Caco-2 (cell line): ENCODE measurements around the gene SPTLC2. TPM values are rescaled to one million over a fixed set of nuclear protein-coding genes. Genes with fewer than 3 reads are reported as not detected.

Experiments
- BruUV-seq: library from RNA; stranded (reverse); fragments of 400-500 nt; replicated peaks from 2 replicates; lab custom pipeline; 2021; lab: Mats Ljungman, UMichigan
- CTCF ChIA-PET: fragments of 300-600 bp; sonication (Branson Sonifier 250); formaldehyde crosslinking; loops from one replicate; lab custom pipeline; 2022; ENCODE audit warnings: antibody characterized with exemption; lab: Charles Lee
- POLR2A ChIA-PET: fragments of 300-600 bp; sonication (Branson Sonifier 250); formaldehyde crosslinking; loops from one replicate; lab custom pipeline; 2022; ENCODE audit warnings: antibody characterized with exemption; lab: Charles Lee
- DNase-seq, 2 experiments: peaks; one replicate each; pipeline versions ENCODE4 v3.0.0 to v3.0.0-alpha.2; 2020 to 2022
- H3K27me3 ChIP-seq: replicated peaks from 2 replicates; pipeline ENCODE4 v1.6.0; 2011; ENCODE audit warnings: low read length; ENCODE audit not compliant: control insufficient read depth, insufficient read depth
- H3K36me3 ChIP-seq: 2 replicates; pipeline ENCODE4 v1.5.1; 2011; ENCODE audit warnings: low read length; ENCODE audit not compliant: control insufficient read depth, insufficient read depth
- H3K4me1 ChIP-seq: fragments of 250-450 bp; sonication (Bioruptor Pico); 2 replicates; pipeline ENCODE4 v1.5.1; 2020; ENCODE audit warnings: mild to moderate bottlenecking
- H3K4me3 ChIP-seq: 2 replicates; pipeline ENCODE4 v1.5.1; 2011; ENCODE audit warnings: low read depth, mild to moderate bottlenecking, control low read depth, low read length
- H3K9me3 ChIP-seq: fragments of 250-450 bp; sonication (Bioruptor Pico); 2 replicates; pipeline ENCODE4 v1.5.1; 2020; ENCODE audit warnings: mild to moderate bottlenecking, moderate library complexity
- H3K27ac Mint-ChIP-seq: one replicate; pipeline ENCODE4 v1.8.0; 2022; ENCODE audit warnings: mixed read lengths; ENCODE audit not compliant: unreplicated experiment
- H3K27me3 Mint-ChIP-seq: one replicate; pipeline ENCODE4 v1.8.0; 2022; ENCODE audit warnings: mixed read lengths; ENCODE audit not compliant: insufficient read depth, unreplicated experiment
- H3K36me3 Mint-ChIP-seq: one replicate; pipeline ENCODE4 v1.8.0; 2022; ENCODE audit warnings: mild to moderate bottlenecking, mixed read lengths; ENCODE audit not compliant: insufficient read depth, unreplicated experiment
- H3K4me1 Mint-ChIP-seq: one replicate; pipeline ENCODE4 v1.8.0; 2022; ENCODE audit warnings: low read depth, mixed read lengths; ENCODE audit not compliant: unreplicated experiment
- H3K4me3 Mint-ChIP-seq: one replicate; pipeline ENCODE4 v1.8.0; 2022; ENCODE audit warnings: mild to moderate bottlenecking, moderate library complexity, mixed read lengths; ENCODE audit not compliant: unreplicated experiment
- H3K9me3 Mint-ChIP-seq: one replicate; pipeline ENCODE4 v1.8.0; 2022; ENCODE audit warnings: mixed read lengths; ENCODE audit not compliant: unreplicated experiment
- CTCF ChIP-seq, 2 experiments: fragments of 200-600 bp in 1 of 2; IDR thresholded peaks; 1 replicate in 1 of 2; 2 replicates in 1 of 2; pipeline versions ENCODE4 v1.5.1 to v1.8.0; 2011 to 2022; ENCODE audit warnings: antibody characterized with exemption in 1 of 2, control low read depth in 1 of 2, inconsistent platforms in 1 of 2, low read depth in 1 of 2, low read length in 1 of 2, mild to moderate bottlenecking in 1 of 2, moderate library complexity in 1 of 2; ENCODE audit not compliant: insufficient read depth in 1 of 2, severe bottlenecking in 1 of 2, unreplicated experiment in 1 of 2
- intact Hi-C: fragments of 100-400 bp; cut with micrococcal nuclease; formaldehyde crosslinking; loops from one replicate; pipeline ENCODE4 v1.10.0; 2022; ENCODE audit not compliant: unreplicated experiment
- total RNA-seq: library from RNA; stranded (reverse); gene quantifications from 2 replicates; pipeline ENCODE4 v1.2.3, GENCODE V29; 2022

SPTLC2 gene
- total RNA-seq, 1 experiment from 2014 or later: 49.6 TPM

GRCh38 chr14:77503138-77503537 lies 113.3 kb downstream of the SPTLC2 start:
- Mint-ChIP-seq H3K4me1 (peaks cover 12% of the 10 kb centered on the region), H3K4me3 (no peak overlapping the region), H3K9me3 (no peaks in the 10 kb centered on the region), H3K27me3 (no peaks in the 10 kb centered on the region), H3K36me3 (peaks cover 29% of the 10 kb centered on the region), H3K27ac (no peak overlapping the region)
- intact Hi-C loops: no loop called here
- ChIA-PET POLR2A (no interaction called here), CTCF (no interaction called here)
- Histone ChIP-seq H3K4me1 (peaks cover 4% of the 10 kb centered on the region; the same call in 1 of the 2 replicates), H3K4me3 (no peak overlapping the region), H3K9me3 (no peaks in the 10 kb centered on the region), H3K27me3 (no peaks in the 10 kb centered on the region), H3K36me3 (no peaks in the 10 kb centered on the region)
- no peak for DNase-seq
- TF ChIP-seq CTCF (IDR thresholded peaks at IDR 0.05; ENCODE audit: insufficient read depth in 1 of 2, low read depth in 1 of 2, low read length in 1 of 2, severe bottlenecking in 1 of 2, unreplicated experiment in 1 of 2): no peak
- no TSS peak for BruUV-seq

GRCh38 chr14:77502109-77502782 lies 114.2 kb downstream of the SPTLC2 start:
- intact Hi-C loops: no loop called here
- no peaks in the 10 kb centered on the region for H3K9me3 ChIP-seq
- Mint-ChIP-seq H3K27me3 (no peaks in the 10 kb centered on the region), H3K4me3 (no peak overlapping the region), H3K36me3 (peaks cover 22% of the 10 kb centered on the region), H3K9me3 (no peaks in the 10 kb centered on the region), H3K4me1 (peaks cover 17% of the 10 kb centered on the region), H3K27ac (no peak overlapping the region)
- POLR2A ChIA-PET: no interaction called here
- H3K4me1 ChIP-seq: peaks cover 4% of the 10 kb centered on the region; the same call in 1 of the 2 replicates
- H3K36me3 ChIP-seq: no peaks in the 10 kb centered on the region
- CTCF ChIA-PET: no interaction called here
- H3K4me3 ChIP-seq: no peak overlapping the region
- H3K27me3 ChIP-seq: no peaks in the 10 kb centered on the region
- TF ChIP-seq CTCF (IDR thresholded peaks at IDR 0.05; ENCODE audit: insufficient read depth in 1 of 2, low read depth in 1 of 2, low read length in 1 of 2, severe bottlenecking in 1 of 2, unreplicated experiment in 1 of 2): no peak
- DNase-seq: no peak
- BruUV-seq: no TSS peak

GRCh38 chr14:77498984-77499527 lies 117.4 kb downstream of the SPTLC2 start:
- Mint-ChIP-seq H3K4me1 (peaks cover 17% of the 10 kb centered on the region), H3K27ac (no peak overlapping the region), H3K27me3 (no peaks in the 10 kb centered on the region), H3K4me3 (peak overlapping the region; percentile 89), H3K9me3 (no peaks in the 10 kb centered on the region), H3K36me3 (peaks cover 16% of the 10 kb centered on the region)
- TF ChIP-seq CTCF (IDR thresholded peaks at IDR 0.05; ENCODE audit: insufficient read depth in 1 of 2, low read depth in 1 of 2, low read length in 1 of 2, severe bottlenecking in 1 of 2, unreplicated experiment in 1 of 2): no peak
- DNase-seq: peak; percentile 56 to 63
- peak overlapping the region; percentile 77 for H3K4me3 ChIP-seq
- intact Hi-C loops: loop anchor here (1.0 kb wide), 1 partner anchor 42 kb away; the partner anchor contains the start of gene VIPAS39
- ChIA-PET CTCF (interaction anchor here (1.0 kb wide), 1 partner anchor 40 kb away, joined by 3 read pairs; no protein-coding TSS in a partner anchor), POLR2A (interaction anchor here (0.6 kb wide), 1 partner anchor 133 kb away, joined by 7 read pairs; no protein-coding TSS in a partner anchor)
- H3K4me1 ChIP-seq: peaks cover 4% of the 10 kb centered on the region; the same call in 1 of the 2 replicates
- H3K36me3 ChIP-seq: no peaks in the 10 kb centered on the region
- no peaks in the 10 kb centered on the region for H3K9me3 ChIP-seq
- no TSS peak for BruUV-seq
- no peaks in the 10 kb centered on the region for H3K27me3 ChIP-seq
